Cardiac atrium fibroblast (primary cell): Measurements from ENCODE around the gene BPIFA2. TPM values are rescaled to one million over a fixed set of nuclear protein-coding genes. Genes with fewer than 3 reads are reported as not detected.

Experiments used
- total RNA-seq: library from RNA; depleted of rRNA; stranded (reverse); fragments of >200 nt; gene quantifications from 2 replicates; pipeline ENCODE4 v1.2.3, GENCODE V29; 2015

The BPIFA2 gene, protein sequence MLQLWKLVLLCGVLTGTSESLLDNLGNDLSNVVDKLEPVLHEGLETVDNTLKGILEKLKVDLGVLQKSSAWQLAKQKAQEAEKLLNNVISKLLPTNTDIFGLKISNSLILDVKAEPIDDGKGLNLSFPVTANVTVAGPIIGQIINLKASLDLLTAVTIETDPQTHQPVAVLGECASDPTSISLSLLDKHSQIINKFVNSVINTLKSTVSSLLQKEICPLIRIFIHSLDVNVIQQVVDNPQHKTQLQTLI
- not detected in 2 replicates for total RNA-seq

DNA sequence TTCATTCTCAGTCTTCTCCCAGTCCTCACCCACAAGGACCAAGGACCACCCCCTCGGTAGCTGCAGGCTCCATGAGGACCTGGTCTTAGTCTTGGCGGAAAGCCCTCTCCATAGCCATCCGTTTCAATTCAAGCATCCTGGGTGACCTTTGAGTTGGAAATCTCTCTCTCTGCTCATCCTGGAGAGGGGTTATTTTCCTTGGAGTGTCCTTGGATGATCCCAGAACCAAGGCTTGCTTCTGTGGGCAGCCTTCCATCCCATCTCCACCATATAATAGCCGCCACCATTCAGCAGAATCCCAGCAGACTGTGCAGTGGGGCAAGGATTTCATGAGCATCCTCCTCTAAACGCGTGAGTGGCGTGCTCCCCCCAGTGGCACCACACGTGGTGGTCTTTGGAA is at the start of gene BPIFA2:
Gene BPIFA2 (plus strand): TSS at position 301 of the 400 bp plus-strand sequence. CDS start 987 bp downstream, outside the sequence.

DNA sequence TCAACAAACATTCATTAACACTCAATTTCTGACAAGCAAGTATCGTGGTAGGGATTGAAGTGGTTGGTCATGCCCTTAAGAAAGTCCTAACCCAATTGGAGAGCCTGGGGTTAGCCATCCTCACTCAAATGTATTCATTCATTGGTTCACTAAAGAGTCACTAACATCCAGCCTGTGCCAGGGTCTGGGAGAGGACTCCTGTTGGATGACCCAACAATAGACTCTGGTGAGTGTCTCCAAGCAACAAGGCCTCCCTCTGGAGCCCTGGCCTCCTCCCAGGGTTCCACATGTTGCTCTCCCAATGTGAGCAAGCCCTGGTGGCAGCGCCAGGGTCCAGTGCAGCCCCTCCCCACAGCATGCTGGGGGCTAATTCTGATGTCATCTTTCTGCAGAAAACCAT is 49.1 kb downstream of the BPIFA2 start, which contains the start of gene BPIFA3:
Gene BPIFA3 (plus strand): TSS at position 301 of the 400 bp plus-strand sequence. CDS start 185 bp downstream, outside the sequence.

Other genes with a start within 250 kb of the BPIFA2 start
- gene SUN5, start 163.7 kb upstream of the BPIFA2 start, total RNA-seq = not detected in 2 replicates
- not detected in 2 replicates for gene BPIFB2, start 160.5 kb upstream of the BPIFA2 start, total RNA-seq
- not detected in 2 replicates for gene BPIFB6, start 136.5 kb upstream of the BPIFA2 start, total RNA-seq
- not detected in 2 replicates for gene BPIFB3, start 114.3 kb upstream of the BPIFA2 start, total RNA-seq
- gene BPIFB4, start 88.5 kb upstream of the BPIFA2 start, total RNA-seq = not detected in 2 replicates
- gene BPIFA3, start 49.2 kb downstream of the BPIFA2 start, total RNA-seq = not detected in 2 replicates
- not detected in 2 replicates for gene BPIFA1, start 67.8 kb downstream of the BPIFA2 start, total RNA-seq
- gene BPIFB1, start 115.1 kb downstream of the BPIFA2 start, total RNA-seq = not detected in 2 replicates
- 12.1 and 14.1 TPM in 2 replicates for gene CDK5RAP1, start 233.4 kb downstream of the BPIFA2 start, total RNA-seq